C4-2B (cell line): Measurements from ENCODE around the gene SERHL2.
"Not testable (repeated sequence)": the region's sequence is repeated elsewhere in the genome, so short reads cannot be mapped to it uniquely, and the experiment has no call there.

Source experiments
- ZFX ChIP-seq: fragments of 450-650 bp; IDR thresholded peaks from 2 replicates; pipeline ENCODE4 v1.6.1; 2017
- TF ChIP-seq, protein P1 (sequence below): fragments of 450-650 bp; conservative IDR thresholded peaks from 2 replicates; pipeline ENCODE4 v1.5.1; 2017; ENCODE audit warnings: mild to moderate bottlenecking

DNA sequence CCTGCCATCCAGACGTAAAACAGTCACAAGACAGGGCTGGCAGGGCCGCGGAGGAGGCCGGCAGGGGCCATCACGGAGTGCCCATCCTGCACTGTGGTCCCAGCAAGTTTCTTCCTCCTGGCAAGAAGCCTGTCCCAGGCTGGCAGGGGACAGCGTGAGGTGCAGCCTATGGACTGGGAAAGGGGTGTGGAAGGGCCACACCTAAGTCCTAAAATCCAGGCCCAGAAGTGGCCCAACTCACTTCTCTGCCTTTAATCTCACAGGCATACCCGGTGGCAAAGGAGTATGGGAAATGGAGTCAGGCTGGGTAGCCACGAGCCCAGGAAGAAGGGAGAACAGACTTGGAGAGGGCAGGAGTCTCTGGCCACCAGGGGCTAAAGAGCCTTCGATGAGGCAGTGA is 16.8 kb downstream of the SERHL2 start:
- TF ChIP-seq, protein P1, sequence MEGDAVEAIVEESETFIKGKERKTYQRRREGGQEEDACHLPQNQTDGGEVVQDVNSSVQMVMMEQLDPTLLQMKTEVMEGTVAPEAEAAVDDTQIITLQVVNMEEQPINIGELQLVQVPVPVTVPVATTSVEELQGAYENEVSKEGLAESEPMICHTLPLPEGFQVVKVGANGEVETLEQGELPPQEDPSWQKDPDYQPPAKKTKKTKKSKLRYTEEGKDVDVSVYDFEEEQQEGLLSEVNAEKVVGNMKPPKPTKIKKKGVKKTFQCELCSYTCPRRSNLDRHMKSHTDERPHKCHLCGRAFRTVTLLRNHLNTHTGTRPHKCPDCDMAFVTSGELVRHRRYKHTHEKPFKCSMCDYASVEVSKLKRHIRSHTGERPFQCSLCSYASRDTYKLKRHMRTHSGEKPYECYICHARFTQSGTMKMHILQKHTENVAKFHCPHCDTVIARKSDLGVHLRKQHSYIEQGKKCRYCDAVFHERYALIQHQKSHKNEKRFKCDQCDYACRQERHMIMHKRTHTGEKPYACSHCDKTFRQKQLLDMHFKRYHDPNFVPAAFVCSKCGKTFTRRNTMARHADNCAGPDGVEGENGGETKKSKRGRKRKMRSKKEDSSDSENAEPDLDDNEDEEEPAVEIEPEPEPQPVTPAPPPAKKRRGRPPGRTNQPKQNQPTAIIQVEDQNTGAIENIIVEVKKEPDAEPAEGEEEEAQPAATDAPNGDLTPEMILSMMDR = not testable (repeated sequence)
- TF ChIP-seq ZFX = not testable (repeated sequence)
